GM12892 (cell line): ENCODE results near the gene TSBP1.

Experiments used
- POLR2A ChIP-seq: IDR thresholded peaks from 2 replicates; pipeline ENCODE4 v1.6.1; 2011; ENCODE audit warnings: low read depth, low read length, control low read depth
- POLR2AphosphoS5 ChIP-seq: IDR thresholded peaks from 2 replicates; pipeline ENCODE4 v1.6.1; 2011; ENCODE audit warnings: low read depth, low read length, control low read depth

DNA sequence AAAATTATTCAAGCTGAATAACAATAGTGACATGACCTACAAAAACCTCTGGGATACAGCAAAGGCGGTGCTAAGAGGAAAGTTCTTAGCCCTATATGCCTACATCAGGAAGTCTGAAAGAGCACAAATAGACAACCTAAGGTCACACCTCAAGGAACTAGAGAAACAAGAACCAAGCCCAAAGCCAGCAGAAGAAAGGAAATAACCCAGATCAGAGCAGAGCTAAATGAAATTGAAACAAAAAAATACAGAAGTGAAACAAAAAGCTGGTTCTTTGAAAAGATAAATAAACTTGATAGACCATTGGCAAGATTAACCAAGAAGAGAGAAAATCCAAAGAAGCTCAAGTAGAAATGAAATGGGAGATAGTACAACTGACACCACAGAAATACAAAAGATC, 100.3 kb downstream of the TSBP1 start:
- TF ChIP-seq POLR2A (no peak), POLR2AphosphoS5 (no peak)
